GM18505 (cell line): ENCODE results near the gene CRADD.
"Not testable (repeated sequence)": the region's sequence is repeated elsewhere in the genome, so short reads cannot be mapped to it uniquely, and the experiment has no call there.

ENCODE experiments used
- ATAC-seq: cut with Tn5 transposase; IDR thresholded peaks from one replicate; pipeline ENCODE4 v1.9.1; 2021; ENCODE audit not compliant: unreplicated experiment
- POLR2A ChIP-seq: IDR thresholded peaks from 4 replicates; pipeline ENCODE4 v1.6.1; 2011; ENCODE audit warnings: borderline replicate concordance; ENCODE audit not compliant: insufficient read depth, insufficient read length; ENCODE audit errors: extremely low read depth

Gene CRADD

DNA sequence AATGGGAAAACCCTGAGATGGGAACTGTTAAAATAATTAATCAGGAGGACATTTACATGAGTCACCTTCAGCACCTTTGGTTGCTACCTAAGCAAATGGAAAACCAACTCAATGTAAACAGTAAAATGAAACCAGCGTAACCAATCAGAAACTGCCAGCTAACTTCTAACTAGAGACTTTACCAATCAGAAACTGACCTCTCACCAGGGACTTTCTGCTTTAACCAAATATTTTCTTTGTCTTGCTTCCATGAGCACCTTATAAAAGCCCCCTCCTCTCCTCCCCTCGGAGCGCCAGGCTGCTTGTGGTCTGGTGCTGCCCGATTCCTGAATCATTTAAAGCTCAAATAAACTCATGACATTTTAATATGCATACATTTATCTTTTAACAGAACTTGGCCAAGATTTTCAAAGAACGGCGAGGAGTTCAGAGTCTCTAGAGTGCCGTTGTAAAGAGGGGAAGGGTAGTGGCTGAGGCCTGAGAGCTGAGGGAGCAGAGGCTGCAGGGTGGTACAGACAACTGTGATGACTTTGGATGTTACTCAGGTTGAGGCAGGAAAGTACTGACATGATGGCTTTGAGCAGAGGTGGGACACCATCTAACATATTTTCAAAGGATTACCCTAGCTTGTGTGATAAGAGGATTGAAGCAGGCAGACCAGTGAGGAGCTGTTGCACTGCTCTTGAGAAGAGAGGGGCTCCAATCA is 183.6 kb downstream of the CRADD start:
- ATAC-seq: no peak
- TF ChIP-seq POLR2A: no peak

DNA sequence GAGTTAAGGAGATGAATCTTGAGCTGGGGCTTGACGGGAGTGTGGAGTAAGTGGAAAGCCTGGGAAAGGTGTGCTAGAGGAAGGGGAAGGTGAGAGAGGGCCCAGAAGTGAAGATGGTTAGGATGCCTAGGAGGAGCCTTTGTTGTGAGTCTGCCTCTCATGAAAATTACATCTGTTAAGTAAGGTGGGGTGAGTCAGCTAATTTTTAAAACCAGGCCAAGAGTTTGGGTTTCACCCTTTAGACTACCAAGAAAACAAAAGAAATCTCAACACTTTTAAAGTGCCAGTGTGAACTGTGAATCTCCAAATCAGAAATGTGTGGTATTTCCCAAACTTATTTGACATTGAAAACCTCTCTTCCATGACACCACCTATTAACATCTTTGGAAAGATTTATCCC is 185.2 kb downstream of the CRADD start:
- TF ChIP-seq POLR2A: no peak
- ATAC-seq: no peak

DNA sequence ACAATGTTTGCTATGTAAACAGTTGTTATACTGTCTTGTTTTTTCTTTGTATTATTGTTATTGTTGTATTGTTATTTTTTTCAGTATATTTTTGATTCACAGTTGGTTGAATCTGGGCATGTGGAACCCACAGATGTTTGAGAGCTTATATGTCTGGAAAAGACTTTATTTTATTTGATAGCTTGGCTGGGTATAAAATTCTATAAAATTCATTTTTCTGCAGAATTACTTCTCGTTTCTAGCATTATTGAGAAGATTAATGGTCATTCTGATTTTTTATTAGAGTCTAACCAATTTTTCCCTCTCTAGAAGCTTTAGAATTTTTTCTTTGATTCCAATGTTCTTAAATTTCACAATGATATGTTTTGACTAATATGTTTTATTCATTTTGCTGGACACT is 188.6 kb downstream of the CRADD start:
- ATAC-seq: no peak
- TF ChIP-seq POLR2A: no peak

DNA sequence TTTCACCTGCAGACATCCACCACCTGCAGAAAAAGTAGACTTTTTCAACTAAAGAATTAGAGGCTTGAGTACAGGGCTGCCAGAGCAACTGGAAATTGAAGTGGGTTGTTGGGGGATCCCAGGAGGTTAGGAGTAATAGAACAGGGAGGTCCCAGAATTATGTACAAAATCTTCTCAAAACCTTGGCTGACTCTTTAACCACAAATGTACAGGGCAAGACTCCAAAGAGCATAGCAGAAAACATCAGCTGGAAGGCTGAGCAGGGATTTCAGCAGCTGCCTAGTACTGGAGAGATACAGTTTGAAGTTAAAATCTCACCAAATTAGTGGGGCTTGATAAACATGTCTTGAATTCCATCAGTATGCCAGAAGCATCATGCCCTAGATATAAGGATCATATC is 191.6 kb downstream of the CRADD start:
- TF ChIP-seq POLR2A: no peak
- no peak for ATAC-seq

DNA sequence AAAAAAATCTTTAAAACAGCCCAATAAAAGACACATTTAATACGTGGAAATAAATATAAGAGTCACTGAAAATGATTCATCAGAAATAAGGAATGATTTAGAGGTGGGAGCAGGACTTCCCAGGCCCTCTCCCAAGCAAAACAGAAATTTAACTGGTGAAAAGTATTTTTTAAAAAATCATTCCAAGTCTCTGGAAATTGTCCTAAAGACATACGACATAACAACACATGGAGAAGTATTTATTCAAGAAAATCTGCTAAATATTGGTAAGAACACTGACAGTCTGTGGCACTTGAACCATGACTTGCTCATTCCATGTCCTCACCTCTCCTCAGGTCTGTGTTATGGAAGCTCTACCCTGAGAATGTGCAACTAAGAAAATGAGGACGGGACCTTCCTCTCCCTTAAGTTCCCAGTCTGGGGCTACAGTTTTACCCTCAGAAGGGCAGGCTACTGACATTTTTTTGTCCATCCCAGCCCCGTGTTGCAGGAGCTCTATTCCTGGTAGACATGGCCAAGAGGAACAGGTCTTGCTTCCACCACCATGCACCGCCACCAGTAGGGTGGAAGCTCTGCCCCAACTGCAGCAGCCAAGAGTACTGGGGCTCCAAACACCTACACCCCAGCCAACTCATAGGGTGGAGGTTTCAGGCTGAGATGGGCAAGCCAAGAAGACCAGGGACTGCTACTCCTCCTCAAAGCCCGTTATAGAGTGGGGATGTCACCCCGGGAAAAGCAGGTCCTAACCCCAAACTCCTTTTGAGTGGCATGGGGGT is 193.0 kb downstream of the CRADD start:
- no peak for ATAC-seq
- TF ChIP-seq POLR2A: no peak

DNA sequence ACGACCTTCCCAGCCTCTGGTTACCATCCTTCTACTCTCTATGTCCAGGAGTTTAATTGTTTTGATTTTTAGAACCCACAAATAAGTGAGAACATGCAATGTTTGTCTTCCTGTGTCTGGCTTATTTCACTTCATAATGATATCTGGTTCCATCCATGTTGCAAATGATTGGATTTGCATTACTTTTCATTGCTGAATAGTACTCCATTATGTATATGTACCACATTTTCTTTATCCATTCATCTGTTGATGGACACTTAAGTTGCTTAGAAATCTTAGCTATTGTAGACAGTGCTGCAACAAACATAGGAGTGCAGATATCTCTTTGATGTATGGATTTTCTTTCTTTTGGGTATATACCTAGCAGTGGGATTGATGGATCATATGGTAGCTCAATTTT is 194.4 kb downstream of the CRADD start:
- ATAC-seq: not testable (repeated sequence)

DNA sequence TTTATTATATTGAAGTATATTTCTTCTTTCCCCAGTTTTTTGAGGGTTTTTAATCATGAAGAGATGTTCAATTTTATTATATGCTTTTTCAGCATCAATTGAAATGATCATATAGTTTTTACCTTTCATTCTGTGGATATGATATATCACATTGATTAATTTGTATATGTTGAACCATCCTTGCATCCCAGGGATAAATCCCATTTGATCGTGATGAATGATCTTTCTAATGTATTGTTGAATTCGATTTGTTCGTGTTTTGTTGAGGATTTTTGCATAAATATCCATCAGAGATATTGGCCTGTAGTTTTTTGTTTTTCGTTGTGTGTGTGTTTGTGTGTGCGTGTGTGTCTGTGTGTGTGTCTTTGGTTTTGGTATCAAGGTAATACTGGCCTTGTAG is 196.4 kb downstream of the CRADD start:
- no peak for TF ChIP-seq POLR2A

DNA sequence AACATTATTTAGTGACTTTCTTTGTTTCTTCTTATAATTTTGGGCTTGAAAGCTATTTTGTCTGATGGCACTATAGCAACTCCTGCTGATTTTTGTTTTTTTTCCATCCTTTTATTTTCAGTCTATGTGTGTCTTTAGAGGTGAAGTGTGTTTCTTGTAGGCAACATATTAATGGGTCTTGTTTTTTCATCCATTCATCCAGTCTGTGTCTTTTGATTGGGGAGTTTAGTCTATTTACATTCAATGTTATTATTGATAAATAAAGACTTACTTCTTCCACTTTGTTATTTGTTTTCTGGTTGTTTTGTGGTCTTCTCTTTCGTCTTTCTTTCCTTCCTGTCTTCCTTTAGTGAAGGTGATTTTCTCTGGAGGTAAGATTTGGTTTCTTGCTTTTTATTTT is 198.0 kb downstream of the CRADD start:
- ATAC-seq: no peak
- no peak for TF ChIP-seq POLR2A

More for the DNA sequence above, 196.4 kb downstream of the CRADD start:
- no peak for ATAC-seq

DNA sequence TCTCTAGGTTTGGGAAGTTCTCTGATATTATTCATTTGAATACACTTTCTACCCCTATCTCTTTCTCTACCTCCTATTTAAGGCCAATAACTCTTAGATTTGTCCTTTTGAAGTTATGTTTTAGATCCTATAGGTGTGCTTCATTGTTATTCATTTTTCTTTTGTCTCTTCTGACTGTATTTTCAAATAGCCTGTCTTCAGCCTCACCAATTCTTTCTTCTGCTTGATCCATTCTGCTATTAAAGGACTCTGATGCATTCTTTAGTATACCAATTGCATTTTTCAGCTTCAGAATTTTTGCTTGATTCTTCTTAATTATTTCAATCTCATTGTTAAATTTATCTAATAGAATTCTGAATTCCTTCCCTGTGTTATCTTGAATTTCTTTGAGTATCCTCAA is 199.2 kb downstream of the CRADD start:
- TF ChIP-seq POLR2A: no peak
- no peak for ATAC-seq

DNA sequence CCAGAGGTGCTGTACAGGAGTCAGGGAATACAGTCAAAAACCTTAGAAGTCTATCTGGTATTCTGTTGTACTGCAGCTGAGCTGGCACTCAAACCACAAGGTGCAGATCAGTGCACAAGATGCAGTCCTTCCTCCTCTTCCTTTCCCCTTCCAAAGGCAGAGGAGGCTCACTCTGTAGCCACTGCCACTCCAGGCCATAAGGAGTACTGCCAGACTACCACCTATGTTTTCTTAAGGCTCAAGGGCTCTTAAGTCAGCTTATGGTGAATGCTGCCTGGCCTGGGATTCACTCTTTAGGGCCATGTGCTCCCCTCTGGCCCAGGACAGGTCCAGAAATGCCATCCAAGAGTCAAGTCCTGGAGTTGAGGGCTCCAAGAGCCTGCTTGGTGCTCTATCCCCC is 200.3 kb downstream of the CRADD start:
- ATAC-seq: no peak
- no peak for TF ChIP-seq POLR2A

DNA sequence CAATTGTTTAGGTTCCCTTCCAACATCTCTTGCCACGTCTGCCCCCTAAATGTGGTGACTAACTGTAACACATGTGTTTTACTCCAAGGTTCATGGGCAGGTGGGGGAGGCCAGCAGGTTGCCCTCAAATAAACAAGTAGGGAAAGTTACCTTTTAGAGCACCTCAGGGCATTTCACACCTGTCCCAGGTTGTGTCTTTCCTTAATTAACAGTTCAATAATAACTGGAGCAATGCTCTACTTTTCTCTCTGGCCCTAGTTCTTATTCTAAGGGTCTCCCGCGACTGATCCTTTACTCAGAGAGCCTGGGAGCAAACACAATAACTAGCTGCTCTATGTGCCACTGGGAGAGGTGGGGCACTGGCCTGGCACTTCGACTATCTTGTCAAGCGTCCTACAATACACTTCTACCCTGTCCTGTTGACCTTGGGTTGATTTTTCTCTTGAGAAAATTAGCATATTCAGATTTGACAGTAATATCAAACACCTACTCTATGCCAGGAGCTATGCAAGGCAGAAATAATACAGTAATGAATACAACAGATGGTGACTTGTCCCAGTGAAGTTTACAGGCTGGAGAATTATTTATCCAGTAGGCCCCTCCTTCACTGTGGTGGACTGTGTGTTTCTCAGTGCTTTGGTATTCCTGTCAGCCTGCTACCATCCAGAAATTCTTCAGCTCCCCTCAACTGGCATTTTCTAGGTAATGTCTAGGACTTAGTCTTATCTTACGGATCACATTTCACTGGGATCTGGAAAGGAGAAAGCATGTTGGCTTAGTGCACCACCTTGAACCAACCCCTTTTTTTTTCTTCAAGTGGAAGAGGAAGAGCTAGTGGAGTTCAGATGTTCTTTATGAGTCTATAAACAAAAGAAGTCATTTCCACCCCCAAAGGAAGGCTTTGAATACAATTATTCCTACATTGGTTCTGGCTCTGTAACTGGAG is 202.6 kb downstream of the CRADD start:
- no peak for ATAC-seq
- no peak for TF ChIP-seq POLR2A

DNA sequence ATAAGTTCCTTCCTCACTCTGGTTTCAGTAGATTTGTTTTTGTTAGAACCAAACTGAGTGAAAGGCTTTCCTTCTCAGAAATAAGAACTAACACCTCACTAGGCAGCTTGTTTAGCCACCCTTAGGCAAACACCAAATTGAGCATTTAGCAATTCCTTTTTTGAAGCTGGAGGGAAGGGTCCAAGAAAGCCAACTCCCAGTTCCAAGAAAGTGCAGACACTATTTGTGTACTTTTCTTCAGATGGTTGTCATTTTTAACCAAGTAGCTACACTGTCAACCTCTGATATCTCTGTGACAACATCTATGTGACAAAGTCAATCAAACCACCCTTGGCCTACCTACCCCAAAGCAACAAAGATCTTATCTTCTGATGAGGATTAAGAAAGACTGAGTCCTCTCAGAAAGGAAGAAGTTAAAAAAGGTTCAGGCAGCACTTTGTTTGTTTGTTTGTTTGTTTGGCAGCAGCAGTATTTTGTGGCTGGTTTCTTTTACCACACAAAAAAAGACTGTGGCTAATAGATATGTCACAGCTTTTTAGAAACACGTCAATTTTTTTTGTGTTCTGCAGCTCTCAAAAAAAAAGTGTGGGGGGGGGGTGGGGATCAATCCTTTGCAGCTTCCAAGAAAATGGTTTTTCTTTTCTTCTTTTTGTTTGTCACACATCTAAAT is 203.8 kb downstream of the CRADD start:
- no peak for ATAC-seq
- no peak for TF ChIP-seq POLR2A

DNA sequence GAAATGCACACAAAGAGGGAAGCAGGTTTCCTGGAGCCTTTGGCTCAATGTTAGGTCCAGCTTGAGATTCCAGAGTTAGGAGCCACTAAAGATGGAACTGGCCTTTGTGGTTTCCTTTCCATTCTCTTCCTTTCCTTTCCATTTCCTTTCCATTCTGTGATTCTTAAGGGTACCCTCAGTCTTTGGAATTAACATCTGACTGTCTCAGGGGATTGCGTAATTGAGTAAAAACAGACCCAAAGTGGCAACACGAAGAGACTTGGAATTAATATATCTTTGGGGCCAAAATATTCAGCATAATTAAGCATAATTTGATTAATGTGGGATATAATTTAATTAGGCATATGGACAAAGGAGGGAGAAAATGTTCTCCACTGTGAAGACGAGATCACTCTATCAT is 205.6 kb downstream of the CRADD start:
- no peak for TF ChIP-seq POLR2A
- ATAC-seq: no peak
